OCI-LY1 (cell line): ENCODE measurements around the gene MPV17L2.

ENCODE experiments used
- H2AFZ ChIP-seq: fragments of 200-600 bp; sonication (generic), shearing (Covaris generic); 2 replicates; pipeline ENCODE4 v1.6.0; 2014; ENCODE audit warnings: antibody characterized with exemption, mild to moderate bottlenecking, low read length
- H3F3A ChIP-seq: fragments of 200-600 bp; sonication (generic), shearing (Covaris generic); 2 replicates; pipeline ENCODE4 v1.6.0; 2014; ENCODE audit warnings: mild to moderate bottlenecking, antibody characterized with exemption, low read length, moderate library complexity; ENCODE audit not compliant: insufficient read depth
- H3K27ac ChIP-seq: fragments of 200-600 bp; sonication (generic); 2 replicates; pipeline ENCODE4 v1.5.1; 2014; ENCODE audit warnings: low read length, mixed run types, mild to moderate bottlenecking, low read depth; ENCODE audit not compliant: poor library complexity, severe bottlenecking
- H3K27me3 ChIP-seq: fragments of 200-600 bp; sonication (generic); 2 replicates; pipeline ENCODE4 v1.6.0; 2014; ENCODE audit warnings: antibody characterized with exemption, mild to moderate bottlenecking, low read length, moderate library complexity; ENCODE audit not compliant: insufficient read depth
- H3K36me3 ChIP-seq: fragments of 200-600 bp; sonication (generic); 2 replicates; pipeline ENCODE4 v1.6.1; 2014; ENCODE audit warnings: mild to moderate bottlenecking, antibody characterized with exemption, low read length, moderate library complexity, mixed read lengths; ENCODE audit not compliant: insufficient read depth
- H3K4me1 ChIP-seq: fragments of 200-600 bp; sonication (generic); 2 replicates; pipeline ENCODE4 v1.5.1; 2014; ENCODE audit warnings: mild to moderate bottlenecking, low read length, moderate library complexity; ENCODE audit not compliant: insufficient read depth, severe bottlenecking
- H3K4me2 ChIP-seq: fragments of 200-600 bp; sonication (generic), shearing (Covaris generic); 2 replicates; pipeline ENCODE4 v1.6.1; 2014; ENCODE audit warnings: low read length
- H3K4me3 ChIP-seq: fragments of 200-600 bp; sonication (generic); 2 replicates; pipeline ENCODE4 v1.5.1; 2014; ENCODE audit warnings: low read length, low read depth, mild to moderate bottlenecking, mixed read lengths; ENCODE audit not compliant: poor library complexity, severe bottlenecking
- H3K79me2 ChIP-seq: fragments of 200-600 bp; shearing (Covaris generic); 2 replicates; pipeline ENCODE4 v1.6.1; 2016; ENCODE audit warnings: mixed run types, low read length, mixed read lengths; ENCODE audit not compliant: insufficient read depth
- H3K9ac ChIP-seq: fragments of 200-600 bp; sonication (generic), shearing (Covaris generic); 2 replicates; pipeline ENCODE4 v1.6.1; 2014; ENCODE audit warnings: mild to moderate bottlenecking, low read length, mixed read lengths
- H3K9me2 ChIP-seq: fragments of 200-600 bp; sonication (generic), shearing (Covaris generic); 2 replicates; pipeline ENCODE4 v1.6.1; 2014; ENCODE audit warnings: low read depth, mild to moderate bottlenecking, low read length, mixed read lengths
- H3K9me3 ChIP-seq: fragments of 200-600 bp; shearing (Covaris generic); 2 replicates; pipeline ENCODE4 v1.6.1; 2014; ENCODE audit warnings: low read length, mixed read lengths
- H4K20me1 ChIP-seq: fragments of 200-600 bp; sonication (generic), shearing (Covaris generic); 2 replicates; pipeline ENCODE4 v1.6.0; 2016; ENCODE audit warnings: mild to moderate bottlenecking, low read length; ENCODE audit not compliant: insufficient read depth
- EZH2 ChIP-seq: fragments of 200-600 bp; sonication (generic), shearing (Covaris generic); IDR thresholded peaks from 2 replicates; pipeline ENCODE4 v1.8.0; 2017; ENCODE audit warnings: borderline replicate concordance, mixed run types, mild to moderate bottlenecking, antibody characterized with exemption, low read length, moderate library complexity, mixed read lengths
- TF ChIP-seq, protein P1 (sequence below): fragments of 200-600 bp; sonication (generic), shearing (Covaris generic); IDR thresholded peaks from 2 replicates; pipeline ENCODE4 v1.5.1; 2017; ENCODE audit warnings: mild to moderate bottlenecking, antibody characterized with exemption, low read length, moderate library complexity, mixed read lengths

MPV17L2 gene

DNA sequence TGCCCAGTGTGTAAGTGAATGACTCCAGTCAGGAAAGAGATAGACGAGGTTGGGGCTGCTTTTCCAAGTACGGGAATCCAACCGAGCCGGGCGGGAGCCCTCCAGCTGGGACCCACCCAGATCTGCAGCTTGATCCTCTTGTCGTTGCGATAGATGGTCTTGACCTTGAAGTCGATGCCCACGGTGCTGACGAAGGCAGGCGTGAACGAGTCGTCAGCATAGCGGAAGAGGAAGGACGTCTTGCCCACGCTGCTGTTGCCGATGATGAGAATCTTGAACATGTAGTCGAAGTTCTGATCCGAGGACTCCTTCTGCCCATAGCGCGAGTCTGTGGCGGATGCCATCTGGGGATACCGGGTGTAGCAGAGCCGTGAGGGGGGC lies 9.4 kb downstream of the MPV17L2 start:
- Histone ChIP-seq H3K79me2 (no peaks in the 10 kb centered on the region), H3F3A (no peaks in the 10 kb centered on the region), H3K27ac (peak overlapping the region; percentile 60), H2AFZ (no peak overlapping the region), H3K27me3 (no peaks in the 10 kb centered on the region), H4K20me1 (no peaks in the 10 kb centered on the region), H3K9me3 (no peaks in the 10 kb centered on the region), H3K4me2 (peak overlapping the region; percentile 86), H3K9ac (peak overlapping the region; percentile 71; the same call in 1 of the 2 replicates), H3K9me2 (no peaks in the 10 kb centered on the region), H3K36me3 (peaks cover 46% of the 10 kb centered on the region), H3K4me1 (peaks cover 21% of the 10 kb centered on the region), H3K4me3 (peak overlapping the region; percentile 80)
- TF ChIP-seq, protein P1, sequence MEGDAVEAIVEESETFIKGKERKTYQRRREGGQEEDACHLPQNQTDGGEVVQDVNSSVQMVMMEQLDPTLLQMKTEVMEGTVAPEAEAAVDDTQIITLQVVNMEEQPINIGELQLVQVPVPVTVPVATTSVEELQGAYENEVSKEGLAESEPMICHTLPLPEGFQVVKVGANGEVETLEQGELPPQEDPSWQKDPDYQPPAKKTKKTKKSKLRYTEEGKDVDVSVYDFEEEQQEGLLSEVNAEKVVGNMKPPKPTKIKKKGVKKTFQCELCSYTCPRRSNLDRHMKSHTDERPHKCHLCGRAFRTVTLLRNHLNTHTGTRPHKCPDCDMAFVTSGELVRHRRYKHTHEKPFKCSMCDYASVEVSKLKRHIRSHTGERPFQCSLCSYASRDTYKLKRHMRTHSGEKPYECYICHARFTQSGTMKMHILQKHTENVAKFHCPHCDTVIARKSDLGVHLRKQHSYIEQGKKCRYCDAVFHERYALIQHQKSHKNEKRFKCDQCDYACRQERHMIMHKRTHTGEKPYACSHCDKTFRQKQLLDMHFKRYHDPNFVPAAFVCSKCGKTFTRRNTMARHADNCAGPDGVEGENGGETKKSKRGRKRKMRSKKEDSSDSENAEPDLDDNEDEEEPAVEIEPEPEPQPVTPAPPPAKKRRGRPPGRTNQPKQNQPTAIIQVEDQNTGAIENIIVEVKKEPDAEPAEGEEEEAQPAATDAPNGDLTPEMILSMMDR, result no peak
- no peak for TF ChIP-seq EZH2

DNA sequence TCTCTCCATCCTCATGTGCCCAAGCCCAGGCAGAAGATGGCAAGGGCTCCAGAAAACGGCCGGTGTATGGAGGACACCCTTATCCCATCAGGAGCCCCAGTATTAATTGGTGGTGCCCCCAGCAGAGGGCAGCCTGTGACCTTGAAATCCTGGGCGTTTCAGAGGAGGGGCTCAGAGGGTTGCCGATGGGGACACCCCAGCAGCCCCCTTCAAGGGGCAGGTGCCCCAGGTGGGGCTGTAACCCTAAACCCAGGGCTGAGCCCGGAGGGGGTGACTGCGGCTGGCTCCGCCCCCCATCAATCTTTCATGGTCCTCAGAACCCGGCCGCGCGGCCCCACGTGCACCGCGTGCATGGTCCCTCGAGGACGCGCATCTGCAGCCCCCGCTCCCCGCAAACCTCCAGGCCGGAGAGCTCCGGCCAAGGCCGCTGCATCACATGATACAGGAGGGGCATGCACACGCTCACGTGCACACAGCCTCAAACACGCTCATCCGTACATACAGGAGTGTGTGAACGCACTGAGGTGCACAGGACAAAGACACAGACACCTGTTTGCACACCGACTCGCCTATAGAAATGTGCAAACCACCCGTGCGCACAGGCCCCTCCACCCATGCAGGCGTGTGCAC lies 9.9 kb downstream of the MPV17L2 start:
- Histone ChIP-seq H4K20me1 (no peaks in the 10 kb centered on the region), H3K9me3 (no peaks in the 10 kb centered on the region), H3K4me2 (peak overlapping the region; percentile 86), H3K9ac (peak overlapping the region; percentile 71), H2AFZ (no peak overlapping the region), H3K9me2 (no peaks in the 10 kb centered on the region), H3K4me3 (peak overlapping the region; percentile 80), H3K27me3 (no peaks in the 10 kb centered on the region), H3F3A (no peaks in the 10 kb centered on the region), H3K27ac (peak overlapping the region; percentile 60), H3K4me1 (peaks cover 23% of the 10 kb centered on the region), H3K79me2 (no peaks in the 10 kb centered on the region), H3K36me3 (peaks cover 41% of the 10 kb centered on the region)
- TF ChIP-seq EZH2, result no peak
- TF ChIP-seq, protein P1, result peak; percentile 44; the same call in 1 of the 2 replicates

DNA sequence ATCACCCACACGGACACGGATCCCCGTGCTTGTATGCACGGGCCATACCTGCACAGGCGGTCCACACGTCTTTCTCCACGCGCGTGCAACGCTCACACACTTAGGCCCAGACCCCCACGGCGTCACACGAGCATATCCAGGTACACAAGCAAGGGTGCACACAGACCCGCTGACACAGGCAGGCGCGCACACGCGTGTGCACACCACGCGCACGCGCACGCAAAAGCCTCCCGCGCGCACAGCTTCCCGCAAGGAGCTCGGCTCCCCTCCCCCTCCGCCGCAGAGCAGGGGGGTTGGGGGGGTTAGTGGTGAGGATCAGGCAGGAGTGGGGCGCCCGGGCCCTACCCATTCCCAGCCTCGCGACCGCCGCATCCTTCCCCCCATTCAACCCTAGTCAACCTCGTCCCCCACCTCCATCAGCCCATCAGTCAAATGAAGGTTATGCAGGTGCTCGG lies 10.4 kb downstream of the MPV17L2 start:
- Histone ChIP-seq H3F3A (no peaks in the 10 kb centered on the region), H3K9ac (peak overlapping the region; percentile 71), H3K27me3 (no peaks in the 10 kb centered on the region), H2AFZ (no peak overlapping the region), H3K79me2 (no peaks in the 10 kb centered on the region), H3K4me3 (peak overlapping the region; percentile 80), H3K36me3 (peaks cover 36% of the 10 kb centered on the region), H3K4me2 (peak overlapping the region; percentile 86), H3K9me3 (no peaks in the 10 kb centered on the region), H3K4me1 (peaks cover 26% of the 10 kb centered on the region), H3K27ac (peak overlapping the region; percentile 60), H3K9me2 (no peaks in the 10 kb centered on the region), H4K20me1 (no peaks in the 10 kb centered on the region)
- TF ChIP-seq, protein P1, result no peak
- TF ChIP-seq EZH2, result no peak
